ENCODE measurements around the gene FBN3.

- TF ChIP-seq ZNF274 (IDR thresholded peaks at IDR 0.05; ENCODE audit: low read depth, low read length) (no peak), SUZ12 (IDR thresholded peaks at IDR 0.05; ENCODE audit: extremely low read depth, insufficient read depth, insufficient read length) (no peak)
These were observed 55.1 kb downstream of the FBN3 start for GRCh38 chr19:8094336-8094735.

Measured in NT2/D1 (cell line).